OCI-LY1 (cell line): ENCODE results near the gene CXXC4.

Experiments used
- CTCF ChIP-seq: fragments of 200-600 bp; sonication (generic), shearing (Covaris generic); IDR thresholded peaks from 2 replicates; pipeline ENCODE4 v1.5.1; 2017; ENCODE audit warnings: mild to moderate bottlenecking, antibody characterized with exemption, low read length, moderate library complexity, mixed read lengths
- EZH2 ChIP-seq: fragments of 200-600 bp; sonication (generic), shearing (Covaris generic); IDR thresholded peaks from 2 replicates; pipeline ENCODE4 v1.8.0; 2017; ENCODE audit warnings: borderline replicate concordance, mixed run types, mild to moderate bottlenecking, antibody characterized with exemption, low read length, moderate library complexity, mixed read lengths

- no peak for TF ChIP-seq CTCF
- TF ChIP-seq EZH2, result no peak
Observed at GRCh38 chr4:104447294-104447693, 47.4 kb downstream of the CXXC4 start.
